NCI-H2029 (cell line): ENCODE data around the gene STAT5A.
A peak's percentile ranks its signal among the peaks of the same experiment; 100 is the strongest.
"Not testable (repeated sequence)": the region's sequence is repeated elsewhere in the genome, so short reads cannot be mapped to it uniquely, and the experiment has no call there.

Experiments
- DNase-seq: peaks from one replicate; lab custom pipeline; 2025; lab: John Stamatoyannopoulos, UW

The STAT5A gene

GRCh38 chr17:42285346-42286050 lies 2.8 kb upstream of the STAT5A start:
- DNase-seq, result no peak

GRCh38 chr17:42286411-42287221 lies 1.7 kb upstream of the STAT5A start:
- DNase-seq, result no peak

- DNase-seq, result no peak
Measured at GRCh38 chr17:42287305-42287976, 857 bp upstream of the STAT5A start.

- peak; percentile 78 for DNase-seq
Measured at GRCh38 chr17:42288803-42289610, 709 bp downstream of the STAT5A start.

- no peak for DNase-seq
Measured at GRCh38 chr17:42289611-42290181, 1.4 kb downstream of the STAT5A start.

GRCh38 chr17:42290577-42290976 lies 2.3 kb downstream of the STAT5A start:
- DNase-seq, result no peak

GRCh38 chr17:42291129-42291528 lies 2.8 kb downstream of the STAT5A start:
- DNase-seq, result no peak

GRCh38 chr17:42294469-42295398 lies 6.4 kb downstream of the STAT5A start:
- no peak for DNase-seq

GRCh38 chr17:42296012-42296411 lies 7.7 kb downstream of the STAT5A start:
- no peak for DNase-seq

GRCh38 chr17:42297775-42298174 lies 9.5 kb downstream of the STAT5A start:
- not testable (repeated sequence) for DNase-seq

GRCh38 chr17:42299361-42299760 lies 11.1 kb downstream of the STAT5A start:
- DNase-seq, result not testable (repeated sequence)

GRCh38 chr17:42299913-42300312 lies 11.6 kb downstream of the STAT5A start:
- not testable (repeated sequence) for DNase-seq

- no peak for DNase-seq
Measured at GRCh38 chr17:42301022-42301421, 12.7 kb downstream of the STAT5A start.

GRCh38 chr17:42303694-42304093 lies 15.4 kb downstream of the STAT5A start:
- no peak for DNase-seq

GRCh38 chr17:42304187-42305030 lies 16.1 kb downstream of the STAT5A start:
- no peak for DNase-seq

GRCh38 chr17:42305031-42305330 lies 16.7 kb downstream of the STAT5A start:
- DNase-seq, result not testable (repeated sequence)

GRCh38 chr17:42305543-42306384 lies 17.5 kb downstream of the STAT5A start:
- no peak for DNase-seq

- DNase-seq, result no peak
Measured at GRCh38 chr17:42306385-42306667, 18.0 kb downstream of the STAT5A start.

GRCh38 chr17:42307362-42307927 lies 19.1 kb downstream of the STAT5A start:
- no peak for DNase-seq
